ENCODE measurements around the gene ZNHIT2.

The ZNHIT2 gene

DNA sequence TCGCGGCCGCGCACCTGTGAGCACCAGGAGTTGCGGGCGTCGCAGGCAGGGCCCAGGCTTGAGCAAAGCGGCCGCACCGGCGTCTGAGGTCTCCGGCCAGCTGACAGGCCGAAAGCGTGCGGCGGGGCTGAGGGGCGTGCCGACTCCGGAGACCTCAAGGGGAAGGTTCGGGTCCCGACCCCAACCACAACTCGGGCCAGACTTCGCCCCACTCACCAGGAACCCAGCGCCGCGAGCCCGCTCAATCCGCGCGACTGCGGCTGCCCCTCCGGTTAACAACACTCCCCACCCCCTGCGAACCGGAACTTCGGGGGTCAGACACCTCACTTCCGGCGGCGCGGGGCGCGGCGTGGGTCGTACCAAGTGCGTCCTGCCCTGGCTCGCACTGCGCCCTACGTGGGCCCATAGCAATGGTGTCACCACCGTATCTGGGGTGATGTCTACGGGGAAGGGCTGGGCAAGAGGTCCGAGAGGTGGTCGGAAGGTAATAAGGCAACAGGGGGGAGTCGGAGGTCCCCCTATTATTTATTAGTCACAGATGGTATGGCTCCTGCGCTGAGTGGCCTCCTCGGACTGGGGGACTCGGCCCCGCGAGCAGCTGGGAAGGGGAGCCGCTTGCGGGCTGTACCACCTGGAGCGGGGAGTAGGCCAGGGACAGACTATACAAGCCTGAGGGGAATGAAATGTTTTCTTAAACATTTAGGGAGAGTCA, 16.9 kb upstream of the ZNHIT2 start, which contains the start of gene SYVN1:
TSS of gene SYVN1 (minus strand) at position 280 of the 712 bp plus-strand sequence. CDS start 918 bp downstream, outside the sequence.
- peak; percentile 87 for DNase-seq

- DNase-seq = no peak
Measured at GRCh38 chr11:65133724-65134123, 16.2 kb upstream of the ZNHIT2 start.

DNA sequence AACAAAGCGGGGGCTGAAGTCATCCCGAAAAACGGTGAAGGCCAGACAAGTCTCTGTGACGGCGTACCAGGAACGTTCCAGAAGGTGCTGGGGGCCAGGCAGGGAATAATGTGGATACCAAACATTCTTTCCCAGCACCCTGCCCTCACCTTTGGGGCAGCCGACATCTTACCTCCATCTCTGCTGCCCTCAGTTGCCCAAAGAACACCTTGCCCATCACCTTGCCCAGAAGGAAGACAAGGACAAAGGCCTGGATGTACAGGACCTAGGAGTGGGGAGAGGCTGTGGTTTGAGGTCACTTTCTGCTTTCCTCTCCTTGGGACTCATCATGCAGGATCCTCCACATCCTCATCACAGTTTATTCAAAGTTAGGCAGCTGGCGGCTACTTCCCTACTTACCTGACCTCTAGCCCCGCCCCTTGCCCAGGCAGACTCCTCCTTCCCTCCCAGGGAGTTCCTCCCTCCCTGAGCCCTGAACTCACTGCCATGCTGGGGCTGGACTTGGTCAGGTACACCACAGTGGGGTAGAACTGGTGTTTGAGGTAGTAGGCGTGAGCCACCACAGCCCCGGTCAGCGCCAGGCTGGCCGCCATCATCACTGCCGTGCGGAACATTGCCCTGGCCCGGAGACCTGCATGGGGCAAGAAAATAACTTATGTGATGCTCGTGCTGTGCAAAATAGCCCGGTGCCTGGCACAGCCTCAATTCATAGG, 15.6 kb upstream of the ZNHIT2 start:
- DNase-seq = no peak

DNA sequence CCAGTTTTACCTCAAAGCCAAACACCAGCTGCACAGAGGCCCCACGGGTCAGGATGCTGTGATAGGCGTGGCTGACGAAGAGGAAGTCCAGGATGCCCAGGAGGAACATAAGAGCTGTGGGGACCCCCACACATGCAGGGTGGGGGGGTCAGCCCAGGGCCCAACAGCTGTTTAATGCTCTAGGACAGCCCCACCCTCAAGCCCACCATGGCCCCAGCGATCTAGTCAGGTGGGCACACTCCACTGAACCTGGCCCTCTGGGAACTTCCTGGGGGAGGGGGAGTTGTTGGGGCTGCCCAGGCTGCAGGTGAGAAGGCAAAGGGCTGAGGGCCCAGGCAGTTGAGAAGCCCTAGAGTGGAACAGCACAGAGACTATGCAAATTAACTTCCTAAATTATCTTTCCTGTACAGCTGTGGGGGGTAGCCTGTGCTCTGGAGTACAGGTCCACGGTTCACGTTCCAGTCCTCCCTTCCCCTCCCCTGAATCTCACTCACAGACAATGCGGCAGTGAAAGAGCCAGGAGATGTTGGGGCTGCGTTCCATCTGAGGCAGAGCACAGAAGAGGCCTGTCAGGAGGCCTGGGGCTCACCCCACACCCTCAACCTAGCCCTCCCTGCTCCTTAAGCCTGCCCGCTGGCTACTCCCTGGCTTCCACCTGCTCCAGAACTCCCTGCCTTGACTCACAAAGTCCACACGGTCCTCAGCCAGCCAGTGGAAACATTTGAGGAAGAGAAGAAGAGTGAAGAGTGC, 14.9 kb upstream of the ZNHIT2 start:
- DNase-seq = no peak

DNA sequence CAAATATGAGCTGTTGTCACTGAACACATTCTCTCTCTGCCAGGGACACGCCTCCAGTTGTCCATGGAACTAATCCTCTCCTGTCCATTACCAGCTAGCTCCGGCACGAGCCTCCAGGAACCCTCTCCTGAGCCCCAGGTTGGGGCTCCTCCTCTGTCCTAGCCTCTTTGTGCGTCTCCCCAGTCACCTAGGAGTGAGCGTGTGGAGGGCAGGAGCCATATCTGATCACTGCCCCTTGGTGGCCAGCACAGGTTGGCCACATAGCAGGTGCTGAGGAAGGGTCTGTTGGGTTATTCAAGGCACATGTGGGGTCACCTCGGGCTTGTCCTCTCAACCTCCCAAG, 14.4 kb upstream of the ZNHIT2 start:
- DNase-seq = no peak

DNA sequence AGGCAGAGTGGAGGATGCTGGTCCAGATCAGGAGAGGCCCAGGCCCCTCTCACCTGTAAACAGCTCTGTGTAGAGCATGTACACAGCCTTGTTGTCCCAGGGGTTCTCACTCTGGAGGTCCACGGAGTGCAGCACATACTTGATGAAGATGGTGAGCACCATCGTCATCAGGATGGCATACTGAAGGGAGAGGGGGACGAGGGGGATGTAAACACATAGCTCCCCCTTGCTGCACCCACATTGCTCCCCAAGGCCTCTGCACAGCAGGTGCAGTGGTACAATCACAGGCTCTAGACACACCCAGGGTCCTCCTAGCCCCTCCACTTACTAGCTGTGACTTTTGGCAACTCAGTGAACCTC, 13.9 kb upstream of the ZNHIT2 start:
- DNase-seq = no peak

DNA sequence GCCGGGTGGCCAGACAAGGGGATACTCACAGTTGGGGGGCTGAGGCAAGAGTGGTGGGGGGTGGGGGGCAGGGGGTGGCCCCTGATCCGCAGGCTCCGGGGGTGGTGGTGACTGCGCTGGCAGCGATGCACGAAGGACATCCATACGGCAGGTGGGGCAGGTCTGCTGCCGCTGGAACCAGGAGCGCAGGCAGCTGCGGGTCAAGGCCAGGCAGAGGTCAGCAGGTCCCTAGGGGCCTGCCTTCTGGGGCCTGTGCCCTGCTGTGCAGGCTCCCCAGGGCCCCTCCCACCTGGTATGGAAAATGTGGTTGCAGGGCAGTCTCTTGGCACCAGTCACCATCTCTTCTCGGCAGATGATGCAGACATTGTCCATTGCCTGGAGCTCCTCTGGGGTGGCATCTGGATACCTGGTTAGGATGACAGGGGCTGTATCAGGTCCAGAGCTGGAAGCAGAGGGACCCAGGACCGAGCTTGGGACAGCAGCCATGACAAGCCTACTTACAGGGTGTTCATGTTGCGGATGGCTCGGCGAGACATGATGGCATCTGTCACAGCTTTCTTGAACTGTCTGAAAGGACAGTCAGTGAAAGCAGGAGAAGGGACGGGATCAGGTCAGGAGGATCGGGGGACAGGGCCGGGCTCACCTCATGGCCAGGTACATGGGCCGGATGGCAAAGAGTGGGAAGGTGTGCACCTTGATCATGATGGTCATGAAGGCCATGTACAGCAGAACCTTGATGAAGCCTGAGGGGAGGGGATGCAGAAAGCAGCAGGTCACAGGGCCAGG, 13.3 kb upstream of the ZNHIT2 start:
- no peak for DNase-seq

DNA sequence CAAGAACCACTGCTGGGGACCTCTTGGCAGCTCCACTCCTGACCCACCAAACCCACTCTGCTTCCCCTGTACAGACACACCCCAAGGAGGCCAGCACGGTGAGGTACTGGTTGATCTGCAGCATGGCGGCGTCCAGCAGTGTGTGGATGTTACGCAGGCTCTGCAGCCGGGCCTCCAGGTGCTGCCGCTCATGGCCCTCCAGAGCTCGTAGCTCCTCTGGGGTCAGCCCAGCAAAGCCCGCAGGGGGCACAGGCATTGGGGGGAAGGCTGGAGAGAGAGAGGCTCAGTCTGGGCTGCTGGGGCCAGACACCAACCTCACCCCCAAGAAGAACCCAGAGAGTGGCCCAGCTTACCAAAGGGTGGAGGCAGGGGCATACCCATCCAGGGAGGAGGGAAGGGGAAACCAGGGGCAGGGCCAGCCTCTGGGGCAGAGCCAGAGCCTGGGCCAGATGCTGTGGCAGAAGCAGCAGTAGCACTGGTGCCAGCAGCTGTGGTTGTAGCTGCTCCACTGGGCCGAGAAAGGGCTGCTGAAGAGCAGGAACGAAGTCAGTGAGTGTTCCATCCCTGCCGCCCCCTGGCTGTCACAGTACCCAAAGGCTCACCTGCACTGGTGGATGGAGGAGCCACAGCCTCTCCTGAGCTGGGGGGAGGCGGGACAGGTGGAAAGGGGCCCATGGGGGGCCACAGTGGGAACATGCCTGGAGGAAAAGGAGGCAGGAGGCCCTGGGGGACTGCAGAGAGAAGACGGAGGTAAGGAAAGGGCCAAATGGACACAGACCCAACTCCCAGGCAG, 12.3 kb upstream of the ZNHIT2 start:
- DNase-seq = no peak

GRCh38 chr11:65128182-65129145, 11.0 kb upstream of the ZNHIT2 start:
- no peak for DNase-seq

- DNase-seq = no peak
Measured at GRCh38 chr11:65127473-65128181, 10.1 kb upstream of the ZNHIT2 start.

- DNase-seq = no peak
Measured at GRCh38 chr11:65126624-65127274, 9.2 kb upstream of the ZNHIT2 start.

GRCh38 chr11:65125197-65126056, 7.9 kb upstream of the ZNHIT2 start:
- no peak for DNase-seq

DNA sequence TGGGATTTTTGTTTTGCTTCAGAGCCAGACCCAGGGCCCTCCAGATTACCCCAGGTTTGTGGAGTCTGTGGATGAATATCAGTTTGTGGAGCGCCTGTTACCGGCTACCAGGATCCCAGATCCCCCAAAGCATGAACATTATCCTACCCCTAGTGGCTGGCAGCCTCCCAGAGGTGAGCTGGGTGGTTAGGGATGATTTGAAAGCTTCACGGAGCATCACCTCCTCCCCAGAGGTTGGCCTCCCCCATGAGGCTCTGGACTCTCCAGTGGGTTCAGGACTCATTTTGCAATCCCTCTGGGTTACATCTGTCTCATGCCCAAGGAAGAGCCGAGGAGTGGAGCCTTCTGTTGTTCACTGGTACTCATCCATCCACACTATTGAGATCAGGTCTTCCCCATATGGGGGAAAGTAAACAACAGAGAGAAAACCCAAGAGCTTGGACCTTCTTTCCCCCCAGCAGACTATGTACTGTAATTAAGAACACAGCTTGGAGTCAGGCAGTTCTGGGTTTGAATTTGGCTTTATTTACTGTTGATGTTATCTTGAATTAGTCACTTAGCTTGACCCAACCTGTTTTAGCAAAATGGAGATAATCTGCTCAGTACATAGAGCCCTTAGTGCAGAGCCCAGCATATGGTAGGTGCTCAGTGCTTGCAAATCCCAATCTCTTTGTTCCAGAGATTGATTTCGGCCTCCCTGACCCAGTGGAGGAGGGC, 7.1 kb upstream of the ZNHIT2 start:
- no peak for DNase-seq

DNA sequence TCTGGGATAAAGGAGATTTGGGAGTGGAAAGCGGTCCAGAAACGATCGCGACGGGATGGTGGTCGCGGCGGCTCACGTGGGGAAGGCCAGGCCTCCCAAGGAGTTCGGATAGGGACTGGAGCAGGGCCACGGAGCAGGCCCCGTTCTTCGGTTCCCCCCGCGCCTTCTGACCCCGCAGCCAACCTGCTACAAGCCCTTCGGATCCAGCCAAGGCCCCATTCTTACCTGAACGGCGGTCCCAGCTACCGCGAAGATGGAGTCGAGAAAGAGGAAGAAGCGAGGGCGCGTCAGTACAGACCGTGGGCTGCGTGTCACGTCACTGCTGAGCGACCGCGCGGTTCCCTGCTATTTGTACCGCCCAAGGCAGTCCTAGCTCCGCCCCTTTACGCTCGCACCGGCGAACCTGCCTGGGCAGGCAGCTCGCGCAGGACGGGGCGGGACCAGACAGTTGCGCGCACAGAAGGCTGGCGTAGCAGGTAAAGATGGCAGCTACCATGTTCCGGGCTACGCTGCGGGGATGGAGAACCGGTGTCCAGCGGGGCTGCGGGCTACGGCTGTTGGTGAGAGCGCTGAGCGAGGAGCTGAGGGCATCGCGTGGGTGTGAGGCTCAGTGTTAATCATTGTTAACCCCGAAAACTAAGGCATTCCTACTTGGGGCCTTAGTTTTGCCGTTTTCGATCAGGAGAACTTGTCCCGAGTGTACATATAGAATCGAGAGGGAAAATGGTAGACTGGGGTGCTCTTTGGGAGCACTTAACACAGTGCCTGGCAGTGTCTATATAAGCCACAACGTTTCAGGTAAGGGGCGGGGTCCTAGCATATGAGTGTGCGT, 4.6 kb upstream of the ZNHIT2 start, which contains the start of the genes FAU and MRPL49:
TSS of gene FAU (minus strand) at position 270 of the 832 bp plus-strand sequence. CDS start 321 bp downstream, outside the sequence.
TSS of gene MRPL49 (plus strand) at position 457 of the 832 bp plus-strand sequence. CDS start at position 483, 26 bp downstream.
- DNase-seq = peak; percentile 98

GRCh38 chr11:65121447-65121864, 4.0 kb upstream of the ZNHIT2 start:
- DNase-seq = no peak

- no peak for DNase-seq
Measured at GRCh38 chr11:65120831-65121230, 3.3 kb upstream of the ZNHIT2 start.

GRCh38 chr11:65119670-65119995, 2.1 kb upstream of the ZNHIT2 start:
- DNase-seq = no peak
